LHCN-M2 (cell line): ENCODE data around the gene ADD1. TPM values are rescaled to one million over a fixed set of nuclear protein-coding genes. Genes with fewer than 3 reads are reported as not detected.
A peak's percentile ranks its signal among the peaks of the same experiment; 100 is the strongest.

Experiments
- DNase-seq: peaks from one replicate; pipeline ENCODE4 v3.0.0-alpha.2; 2012; ENCODE audit warnings: low read depth
- total RNA-seq: library from RNA; depleted of rRNA; stranded (reverse); fragments of >200 nt; gene quantifications from 2 replicates; pipeline ENCODE4 v1.2.3, GENCODE V29; 2014

Gene ADD1
- total RNA-seq, 1 experiment from 2014 or later = 142 TPM

DNA sequence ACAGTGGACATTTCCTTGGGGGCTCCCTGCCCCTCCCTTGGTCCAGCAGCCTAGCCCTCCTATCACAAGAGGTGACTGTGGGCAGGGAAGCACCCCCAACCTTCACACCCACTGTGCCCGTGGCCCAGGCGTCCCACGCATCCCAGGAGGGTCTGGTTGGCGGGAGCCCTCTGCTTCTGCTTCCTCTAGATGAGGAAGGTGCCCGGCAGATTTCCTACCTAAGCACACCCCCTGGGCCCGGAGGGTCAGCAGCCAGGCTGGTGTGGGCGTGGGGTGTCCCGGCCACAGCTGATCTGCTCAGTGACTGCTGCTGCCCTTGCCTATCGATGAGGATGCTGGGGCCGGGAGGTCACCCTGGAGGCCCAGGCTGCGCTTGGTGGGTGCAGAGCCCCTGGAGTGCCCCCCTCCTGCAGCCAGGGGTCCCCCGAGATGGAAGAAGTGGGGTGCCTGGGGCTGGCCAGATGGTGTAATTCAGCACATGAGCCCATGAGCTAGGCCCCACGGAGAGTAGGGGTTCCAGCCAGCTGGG is 38.6 kb upstream of the ADD1 start:
- no peak for DNase-seq

GRCh38 chr4:2805712-2806389 is 37.8 kb upstream of the ADD1 start:
- no peak for DNase-seq

GRCh38 chr4:2806390-2807355 is 37.0 kb upstream of the ADD1 start:
- peak; percentile 18 for DNase-seq

DNA sequence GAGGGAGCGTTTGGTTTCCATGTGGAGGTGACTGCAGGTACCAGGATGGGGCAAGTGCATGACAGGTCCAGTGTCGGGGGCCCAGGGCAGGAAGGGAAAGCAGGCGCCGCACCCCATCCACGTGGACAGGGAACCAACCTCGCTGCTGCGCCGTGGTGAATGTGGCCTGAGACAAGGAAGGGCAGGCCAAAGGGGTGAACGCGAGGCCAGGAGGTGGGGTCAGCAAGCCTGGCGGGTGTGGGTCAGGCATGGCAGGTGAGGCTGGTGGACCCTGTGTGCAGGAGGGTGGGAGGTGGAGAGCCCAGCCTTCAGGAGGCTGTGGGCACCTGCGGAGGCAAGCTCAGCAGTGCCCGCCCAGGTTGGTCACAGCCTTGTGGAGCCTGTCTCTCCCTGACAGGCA is 36.1 kb upstream of the ADD1 start:
- DNase-seq = no peak

DNA sequence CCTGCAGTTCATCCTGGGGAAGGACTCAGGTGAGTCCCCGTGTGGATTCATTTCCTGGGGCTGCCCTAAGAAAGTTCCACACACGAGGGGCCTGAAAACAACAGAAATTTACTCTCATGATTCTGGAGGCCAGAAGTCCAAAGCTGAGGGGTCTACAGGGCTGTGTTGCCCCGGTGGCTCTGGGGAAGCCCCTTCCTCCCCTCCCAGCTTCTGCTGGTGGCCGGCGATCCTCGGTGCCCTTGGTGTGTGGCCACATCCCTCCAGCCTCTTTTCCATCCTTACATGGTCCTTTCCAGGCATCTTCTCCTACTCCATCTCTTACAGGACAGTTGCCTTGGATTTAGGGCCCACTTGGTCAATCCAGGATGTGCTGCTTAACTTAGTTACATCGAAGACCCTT is 35.6 kb upstream of the ADD1 start:
- no peak for DNase-seq

DNA sequence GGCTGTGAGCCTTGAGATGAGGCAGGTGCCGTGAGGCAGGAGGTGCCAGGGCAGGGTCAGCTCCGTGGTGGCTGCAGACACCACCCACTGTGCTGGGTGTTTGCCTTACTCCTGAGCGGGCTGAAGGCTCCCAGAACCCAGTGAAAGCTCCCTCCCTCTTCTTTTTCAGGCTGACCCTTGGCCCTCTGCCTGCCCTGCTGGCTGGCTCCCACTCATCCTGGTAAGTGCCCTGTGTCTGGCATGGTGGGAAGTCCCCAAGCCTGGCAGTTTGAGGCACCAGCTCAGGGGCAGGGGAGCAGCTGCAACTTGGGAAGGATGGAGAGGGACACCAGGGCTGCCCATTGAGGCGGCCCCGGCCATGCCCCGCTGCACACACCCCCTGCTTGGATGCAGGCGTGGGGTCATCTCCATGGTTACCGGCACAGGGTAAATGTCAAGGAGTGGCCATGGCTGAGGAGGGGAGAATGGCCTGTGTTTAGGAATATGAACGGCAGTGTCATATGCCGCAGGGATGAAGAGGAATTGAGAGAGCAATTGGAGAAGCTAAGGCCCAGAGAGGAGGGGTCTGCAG is 33.9 kb upstream of the ADD1 start:
- DNase-seq = no peak

DNA sequence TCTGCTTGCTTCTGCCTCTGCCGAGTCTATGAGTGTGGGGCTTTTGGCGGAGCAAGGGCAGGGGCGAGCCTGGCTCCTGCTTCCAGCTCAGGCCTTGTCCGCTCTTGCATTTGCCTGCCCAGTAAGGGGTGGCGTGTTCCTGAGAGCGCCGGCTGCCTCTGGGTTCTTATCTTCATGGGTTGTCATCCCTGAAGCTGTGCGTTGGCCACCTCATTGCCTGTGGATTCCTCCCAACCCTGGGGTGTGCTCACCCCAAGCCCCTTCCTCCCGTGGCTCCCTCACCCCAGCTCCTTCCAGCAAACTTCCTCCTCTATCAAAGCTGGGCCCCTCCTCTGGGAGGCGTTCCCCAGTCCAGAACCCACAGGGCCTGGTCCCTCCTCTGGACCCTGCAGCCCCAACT is 33.3 kb upstream of the ADD1 start:
- no peak for DNase-seq

GRCh38 chr4:2811830-2812611 is 31.6 kb upstream of the ADD1 start:
- DNase-seq = peak; percentile 93

DNA sequence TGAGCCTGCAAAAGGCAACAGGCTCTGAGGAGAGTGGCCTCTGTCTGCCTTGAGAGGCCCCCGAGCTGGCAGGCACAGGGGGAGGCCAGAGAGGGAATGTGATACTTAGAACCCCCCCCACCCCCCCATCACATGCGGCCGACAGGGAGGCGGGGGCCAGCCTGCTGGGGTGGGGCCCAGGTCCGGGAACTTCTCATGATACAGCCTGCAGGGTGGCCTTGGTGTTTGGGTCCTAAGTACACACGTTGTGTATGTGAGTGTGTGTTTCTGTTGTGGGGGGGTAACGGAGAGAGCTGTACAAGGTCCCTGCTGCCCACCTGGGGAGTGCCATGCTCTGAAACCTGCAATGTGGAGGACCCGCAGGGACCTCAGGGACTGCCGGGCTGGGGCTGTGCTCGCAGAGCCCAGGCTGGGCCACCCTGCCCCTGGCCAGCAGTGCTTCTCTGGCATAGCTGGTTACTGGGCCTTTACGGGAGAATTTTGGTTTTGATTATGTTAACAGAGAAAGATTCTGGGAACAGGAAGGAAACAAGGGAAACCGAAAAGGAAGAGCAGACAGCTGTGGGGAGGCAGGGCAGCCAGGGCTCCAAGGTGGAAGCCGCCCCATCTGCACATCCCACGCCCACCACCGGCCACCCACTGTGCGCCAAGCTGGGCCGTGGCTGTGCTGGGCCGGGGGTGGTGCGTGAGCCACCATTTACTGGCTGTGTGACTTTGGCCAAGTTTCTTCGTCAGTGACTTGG is 30.9 kb upstream of the ADD1 start:
- DNase-seq = peak; percentile 35

DNA sequence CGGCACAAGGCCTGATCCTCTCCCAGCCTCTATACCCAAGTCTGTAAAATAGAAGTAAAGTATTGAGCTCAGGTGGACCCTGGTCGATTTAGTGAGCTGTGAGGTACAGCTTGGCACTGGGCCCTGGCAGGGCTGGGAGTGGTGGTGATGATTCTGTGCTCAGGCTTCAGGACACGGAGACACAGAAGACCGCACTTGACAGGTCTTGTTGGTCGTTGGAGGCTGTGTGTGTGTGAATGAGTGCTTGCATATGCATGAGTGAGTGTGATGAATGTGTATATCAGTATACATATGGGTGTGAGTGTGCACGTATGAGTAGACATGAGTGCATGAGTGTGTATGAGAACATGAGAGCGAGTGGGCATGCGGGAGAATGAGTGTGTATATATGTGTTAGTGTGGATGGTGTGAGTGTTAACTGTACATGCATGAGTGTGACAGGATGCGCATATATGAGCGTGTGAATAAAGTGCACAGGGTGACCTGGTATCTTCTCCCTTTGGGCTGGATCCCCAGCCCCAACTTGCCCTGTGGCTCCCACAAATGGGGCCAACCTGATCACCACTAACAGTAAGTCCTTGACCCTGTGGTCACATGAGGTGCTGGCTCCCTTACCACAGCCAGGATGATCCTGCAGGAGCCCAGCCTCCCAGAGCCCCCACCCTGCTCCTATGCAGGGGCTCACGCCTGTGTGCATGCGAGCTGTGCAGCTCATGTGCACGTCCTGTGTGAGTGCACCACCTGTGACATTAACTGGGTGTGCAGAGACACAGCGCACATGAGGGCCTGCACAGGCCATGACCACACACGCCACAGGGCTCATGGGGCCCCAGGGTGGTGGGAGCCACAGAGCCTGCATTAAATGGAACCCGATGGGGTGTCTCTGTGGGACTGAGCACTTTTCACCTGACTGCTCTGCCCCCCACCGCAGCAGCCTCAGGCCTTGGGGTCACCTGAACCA is 29.9 kb upstream of the ADD1 start:
- no peak for DNase-seq

GRCh38 chr4:2814627-2815270 is 28.9 kb upstream of the ADD1 start:
- DNase-seq = no peak

GRCh38 chr4:2816401-2816954 is 27.2 kb upstream of the ADD1 start:
- DNase-seq = no peak

GRCh38 chr4:2817137-2817536 is 26.5 kb upstream of the ADD1 start:
- no peak for DNase-seq

DNA sequence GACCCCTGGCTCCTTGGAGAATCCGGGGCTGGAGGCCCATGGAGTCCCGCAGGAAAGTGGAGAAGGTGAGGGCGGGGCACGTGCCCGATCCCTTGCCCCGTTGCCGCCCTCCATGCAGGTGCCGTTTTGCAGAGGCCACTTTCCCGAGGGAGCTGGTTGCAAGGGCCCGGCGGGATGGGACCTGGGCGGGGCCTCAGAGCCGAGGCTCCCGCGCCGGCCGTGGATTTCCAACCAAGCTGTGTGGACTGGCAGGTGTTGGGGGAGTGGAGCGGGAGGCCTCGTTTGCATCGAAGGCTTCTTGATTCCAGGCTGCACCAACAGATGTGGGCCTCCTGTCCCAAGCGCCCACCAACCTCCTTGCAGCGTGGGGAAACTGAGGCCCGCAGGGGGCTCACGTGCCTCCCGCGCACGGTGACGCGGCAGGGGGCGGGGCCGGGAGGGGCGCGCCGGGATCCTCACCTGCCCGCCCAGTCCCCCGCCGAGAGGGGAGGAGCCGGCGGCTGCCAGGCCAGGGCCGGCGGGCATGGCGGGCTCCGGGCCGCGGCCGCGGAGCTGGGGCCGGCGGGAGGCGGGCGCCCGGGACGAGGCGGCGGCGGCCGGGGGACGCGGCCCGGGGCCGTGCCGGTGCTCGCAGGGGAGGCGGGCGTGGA is 25.8 kb upstream of the ADD1 start:
- no peak for DNase-seq

GRCh38 chr4:2818351-2818939 is 25.2 kb upstream of the ADD1 start:
- no peak for DNase-seq

GRCh38 chr4:2819244-2820215 is 24.1 kb upstream of the ADD1 start:
- no peak for DNase-seq
